ENCODE results near the gene ETDA. TPM values are rescaled to one million over a fixed set of nuclear protein-coding genes. Genes with fewer than 3 reads are reported as not detected.

Gene ETDA
- total and polyA plus RNA-seq, 2 experiments from 2014 or later, result not detected

DNA sequence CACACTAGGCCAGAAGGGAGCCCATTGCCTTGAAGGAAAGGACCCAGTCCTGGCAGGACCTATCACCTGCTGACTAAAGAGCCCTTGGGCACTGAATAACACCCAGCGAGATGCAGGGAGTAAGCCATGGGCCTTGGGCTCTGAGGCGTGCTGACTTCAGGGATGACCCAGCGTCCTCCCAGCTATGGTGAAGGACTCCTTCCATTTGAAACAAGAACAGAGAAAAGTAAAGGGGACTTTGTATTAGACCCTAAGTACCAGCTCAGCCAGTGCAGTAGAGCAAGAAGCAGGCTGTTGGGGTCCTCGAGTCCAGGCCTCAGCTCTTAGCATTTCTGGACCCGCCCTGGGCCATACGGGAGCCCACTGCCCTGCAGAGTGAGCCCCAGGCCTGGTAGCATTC is 5.1 kb downstream of the ETDA start:
- Histone ChIP-seq H2AFZ (no peak overlapping the region), H3K36me3 (ENCODE audit: insufficient read depth) (no peaks in the 10 kb centered on the region), H3K4me1 (ENCODE audit: insufficient read depth) (no peaks in the 10 kb centered on the region), H3K27ac (ENCODE audit: low read depth) (no peak overlapping the region), H3K79me2 (replicated peaks; ENCODE audit: insufficient read depth) (no peaks in the 10 kb centered on the region), H4K20me1 (replicated peaks; ENCODE audit: insufficient read depth) (no peaks in the 10 kb centered on the region), H3K4me3 (no peak overlapping the region), H3K27me3 (ENCODE audit: insufficient read depth) (no peaks in the 10 kb centered on the region), H3K9me2 (ENCODE audit: insufficient read depth) (no peaks in the 10 kb centered on the region), H3F3A (replicated peaks; ENCODE audit: low read depth) (no peaks in the 10 kb centered on the region), H3K4me2 (no peak overlapping the region)
- Mint-ChIP-seq H3K27me3 (ENCODE audit: insufficient read depth, low read depth, poor library complexity) (no peaks in the 10 kb centered on the region), H3K9me3 (no peaks in the 10 kb centered on the region; the same call in 2 of the 3 replicates), H3K36me3 (ENCODE audit: low read depth) (no peaks in the 10 kb centered on the region), H3K4me1 (no peaks in the 10 kb centered on the region), H3K4me3 (no peak overlapping the region), H3K27ac (no peak overlapping the region)
- DNase-seq (ENCODE audit: low spot score), result no peak
- no peak for ATAC-seq
- TF ChIP-seq EZH2 (IDR thresholded peaks at IDR 0.05; ENCODE audit: low read depth, unreplicated experiment), result no peak
- no peak for TF ChIP-seq POLR2AphosphoS5 (IDR thresholded peaks at IDR 0.05; ENCODE audit: low read depth)
- TF ChIP-seq, protein P1, sequence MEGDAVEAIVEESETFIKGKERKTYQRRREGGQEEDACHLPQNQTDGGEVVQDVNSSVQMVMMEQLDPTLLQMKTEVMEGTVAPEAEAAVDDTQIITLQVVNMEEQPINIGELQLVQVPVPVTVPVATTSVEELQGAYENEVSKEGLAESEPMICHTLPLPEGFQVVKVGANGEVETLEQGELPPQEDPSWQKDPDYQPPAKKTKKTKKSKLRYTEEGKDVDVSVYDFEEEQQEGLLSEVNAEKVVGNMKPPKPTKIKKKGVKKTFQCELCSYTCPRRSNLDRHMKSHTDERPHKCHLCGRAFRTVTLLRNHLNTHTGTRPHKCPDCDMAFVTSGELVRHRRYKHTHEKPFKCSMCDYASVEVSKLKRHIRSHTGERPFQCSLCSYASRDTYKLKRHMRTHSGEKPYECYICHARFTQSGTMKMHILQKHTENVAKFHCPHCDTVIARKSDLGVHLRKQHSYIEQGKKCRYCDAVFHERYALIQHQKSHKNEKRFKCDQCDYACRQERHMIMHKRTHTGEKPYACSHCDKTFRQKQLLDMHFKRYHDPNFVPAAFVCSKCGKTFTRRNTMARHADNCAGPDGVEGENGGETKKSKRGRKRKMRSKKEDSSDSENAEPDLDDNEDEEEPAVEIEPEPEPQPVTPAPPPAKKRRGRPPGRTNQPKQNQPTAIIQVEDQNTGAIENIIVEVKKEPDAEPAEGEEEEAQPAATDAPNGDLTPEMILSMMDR (conservative IDR thresholded peaks at IDR 0.05; ENCODE audit: low read depth in 2 of 2), result no peak
- TF ChIP-seq NANOG (IDR thresholded peaks at IDR 0.05; ENCODE audit: borderline replicate concordance), result no peak
- no peak for TF ChIP-seq CREB1 (CRISPR knock-in tag; IDR thresholded peaks at IDR 0.05; ENCODE audit: low read depth)
- no peak for TF ChIP-seq STAT1 (IDR thresholded peaks at IDR 0.05; ENCODE audit: unreplicated experiment)
- TF ChIP-seq, protein P2, sequence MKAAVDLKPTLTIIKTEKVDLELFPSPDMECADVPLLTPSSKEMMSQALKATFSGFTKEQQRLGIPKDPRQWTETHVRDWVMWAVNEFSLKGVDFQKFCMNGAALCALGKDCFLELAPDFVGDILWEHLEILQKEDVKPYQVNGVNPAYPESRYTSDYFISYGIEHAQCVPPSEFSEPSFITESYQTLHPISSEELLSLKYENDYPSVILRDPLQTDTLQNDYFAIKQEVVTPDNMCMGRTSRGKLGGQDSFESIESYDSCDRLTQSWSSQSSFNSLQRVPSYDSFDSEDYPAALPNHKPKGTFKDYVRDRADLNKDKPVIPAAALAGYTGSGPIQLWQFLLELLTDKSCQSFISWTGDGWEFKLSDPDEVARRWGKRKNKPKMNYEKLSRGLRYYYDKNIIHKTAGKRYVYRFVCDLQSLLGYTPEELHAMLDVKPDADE (IDR thresholded peaks at IDR 0.05), result no peak
- no peak for TF ChIP-seq ZNF331 (CRISPR knock-in tag; IDR thresholded peaks at IDR 0.05; ENCODE audit: low read depth)
- TF ChIP-seq, protein P3, sequence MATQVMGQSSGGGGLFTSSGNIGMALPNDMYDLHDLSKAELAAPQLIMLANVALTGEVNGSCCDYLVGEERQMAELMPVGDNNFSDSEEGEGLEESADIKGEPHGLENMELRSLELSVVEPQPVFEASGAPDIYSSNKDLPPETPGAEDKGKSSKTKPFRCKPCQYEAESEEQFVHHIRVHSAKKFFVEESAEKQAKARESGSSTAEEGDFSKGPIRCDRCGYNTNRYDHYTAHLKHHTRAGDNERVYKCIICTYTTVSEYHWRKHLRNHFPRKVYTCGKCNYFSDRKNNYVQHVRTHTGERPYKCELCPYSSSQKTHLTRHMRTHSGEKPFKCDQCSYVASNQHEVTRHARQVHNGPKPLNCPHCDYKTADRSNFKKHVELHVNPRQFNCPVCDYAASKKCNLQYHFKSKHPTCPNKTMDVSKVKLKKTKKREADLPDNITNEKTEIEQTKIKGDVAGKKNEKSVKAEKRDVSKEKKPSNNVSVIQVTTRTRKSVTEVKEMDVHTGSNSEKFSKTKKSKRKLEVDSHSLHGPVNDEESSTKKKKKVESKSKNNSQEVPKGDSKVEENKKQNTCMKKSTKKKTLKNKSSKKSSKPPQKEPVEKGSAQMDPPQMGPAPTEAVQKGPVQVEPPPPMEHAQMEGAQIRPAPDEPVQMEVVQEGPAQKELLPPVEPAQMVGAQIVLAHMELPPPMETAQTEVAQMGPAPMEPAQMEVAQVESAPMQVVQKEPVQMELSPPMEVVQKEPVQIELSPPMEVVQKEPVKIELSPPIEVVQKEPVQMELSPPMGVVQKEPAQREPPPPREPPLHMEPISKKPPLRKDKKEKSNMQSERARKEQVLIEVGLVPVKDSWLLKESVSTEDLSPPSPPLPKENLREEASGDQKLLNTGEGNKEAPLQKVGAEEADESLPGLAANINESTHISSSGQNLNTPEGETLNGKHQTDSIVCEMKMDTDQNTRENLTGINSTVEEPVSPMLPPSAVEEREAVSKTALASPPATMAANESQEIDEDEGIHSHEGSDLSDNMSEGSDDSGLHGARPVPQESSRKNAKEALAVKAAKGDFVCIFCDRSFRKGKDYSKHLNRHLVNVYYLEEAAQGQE (IDR thresholded peaks at IDR 0.05; ENCODE audit: unreplicated experiment), result no peak
- TF ChIP-seq, protein P4, sequence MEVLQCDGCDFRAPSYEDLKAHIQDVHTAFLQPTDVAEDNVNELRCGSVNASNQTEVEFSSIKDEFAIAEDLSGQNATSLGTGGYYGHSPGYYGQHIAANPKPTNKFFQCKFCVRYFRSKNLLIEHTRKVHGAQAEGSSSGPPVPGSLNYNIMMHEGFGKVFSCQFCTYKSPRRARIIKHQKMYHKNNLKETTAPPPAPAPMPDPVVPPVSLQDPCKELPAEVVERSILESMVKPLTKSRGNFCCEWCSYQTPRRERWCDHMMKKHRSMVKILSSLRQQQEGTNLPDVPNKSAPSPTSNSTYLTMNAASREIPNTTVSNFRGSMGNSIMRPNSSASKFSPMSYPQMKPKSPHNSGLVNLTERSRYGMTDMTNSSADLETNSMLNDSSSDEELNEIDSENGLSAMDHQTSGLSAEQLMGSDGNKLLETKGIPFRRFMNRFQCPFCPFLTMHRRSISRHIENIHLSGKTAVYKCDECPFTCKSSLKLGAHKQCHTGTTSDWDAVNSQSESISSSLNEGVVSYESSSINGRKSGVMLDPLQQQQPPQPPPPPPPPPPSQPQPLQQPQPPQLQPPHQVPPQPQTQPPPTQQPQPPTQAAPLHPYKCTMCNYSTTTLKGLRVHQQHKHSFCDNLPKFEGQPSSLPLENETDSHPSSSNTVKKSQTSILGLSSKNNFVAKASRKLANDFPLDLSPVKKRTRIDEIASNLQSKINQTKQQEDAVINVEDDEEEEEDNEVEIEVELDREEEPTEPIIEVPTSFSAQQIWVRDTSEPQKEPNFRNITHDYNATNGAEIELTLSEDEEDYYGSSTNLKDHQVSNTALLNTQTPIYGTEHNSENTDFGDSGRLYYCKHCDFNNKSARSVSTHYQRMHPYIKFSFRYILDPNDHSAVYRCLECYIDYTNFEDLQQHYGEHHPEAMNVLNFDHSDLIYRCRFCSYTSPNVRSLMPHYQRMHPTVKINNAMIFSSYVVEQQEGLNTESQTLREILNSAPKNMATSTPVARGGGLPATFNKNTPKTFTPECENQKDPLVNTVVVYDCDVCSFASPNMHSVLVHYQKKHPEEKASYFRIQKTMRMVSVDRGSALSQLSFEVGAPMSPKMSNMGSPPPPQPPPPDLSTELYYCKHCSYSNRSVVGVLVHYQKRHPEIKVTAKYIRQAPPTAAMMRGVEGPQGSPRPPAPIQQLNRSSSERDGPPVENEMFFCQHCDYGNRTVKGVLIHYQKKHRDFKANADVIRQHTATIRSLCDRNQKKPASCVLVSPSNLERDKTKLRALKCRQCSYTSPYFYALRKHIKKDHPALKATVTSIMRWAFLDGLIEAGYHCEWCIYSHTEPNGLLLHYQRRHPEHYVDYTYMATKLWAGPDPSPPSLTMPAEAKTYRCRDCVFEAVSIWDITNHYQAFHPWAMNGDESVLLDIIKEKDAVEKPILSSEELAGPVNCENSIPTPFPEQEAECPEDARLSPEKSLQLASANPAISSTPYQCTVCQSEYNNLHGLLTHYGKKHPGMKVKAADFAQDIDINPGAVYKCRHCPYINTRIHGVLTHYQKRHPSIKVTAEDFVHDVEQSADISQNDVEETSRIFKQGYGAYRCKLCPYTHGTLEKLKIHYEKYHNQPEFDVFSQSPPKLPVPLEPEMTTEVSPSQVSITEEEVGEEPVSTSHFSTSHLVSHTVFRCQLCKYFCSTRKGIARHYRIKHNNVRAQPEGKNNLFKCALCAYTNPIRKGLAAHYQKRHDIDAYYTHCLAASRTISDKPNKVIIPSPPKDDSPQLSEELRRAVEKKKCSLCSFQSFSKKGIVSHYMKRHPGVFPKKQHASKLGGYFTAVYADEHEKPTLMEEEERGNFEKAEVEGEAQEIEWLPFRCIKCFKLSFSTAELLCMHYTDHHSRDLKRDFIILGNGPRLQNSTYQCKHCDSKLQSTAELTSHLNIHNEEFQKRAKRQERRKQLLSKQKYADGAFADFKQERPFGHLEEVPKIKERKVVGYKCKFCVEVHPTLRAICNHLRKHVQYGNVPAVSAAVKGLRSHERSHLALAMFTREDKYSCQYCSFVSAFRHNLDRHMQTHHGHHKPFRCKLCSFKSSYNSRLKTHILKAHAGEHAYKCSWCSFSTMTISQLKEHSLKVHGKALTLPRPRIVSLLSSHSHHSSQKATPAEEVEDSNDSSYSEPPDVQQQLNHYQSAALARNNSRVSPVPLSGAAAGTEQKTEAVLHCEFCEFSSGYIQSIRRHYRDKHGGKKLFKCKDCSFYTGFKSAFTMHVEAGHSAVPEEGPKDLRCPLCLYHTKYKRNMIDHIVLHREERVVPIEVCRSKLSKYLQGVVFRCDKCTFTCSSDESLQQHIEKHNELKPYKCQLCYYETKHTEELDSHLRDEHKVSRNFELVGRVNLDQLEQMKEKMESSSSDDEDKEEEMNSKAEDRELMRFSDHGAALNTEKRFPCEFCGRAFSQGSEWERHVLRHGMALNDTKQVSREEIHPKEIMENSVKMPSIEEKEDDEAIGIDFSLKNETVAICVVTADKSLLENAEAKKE (CRISPR knock-in tag; IDR thresholded peaks at IDR 0.05), result no peak
- TF ChIP-seq JUNB (IDR thresholded peaks at IDR 0.05; ENCODE audit: unreplicated experiment), result no peak
- TF ChIP-seq ZNF114 (CRISPR knock-in tag; IDR thresholded peaks at IDR 0.05), result no peak
- TF ChIP-seq EZH2phosphoT487 (IDR thresholded peaks at IDR 0.05; ENCODE audit: unreplicated experiment), result no peak

Measured in GM23338 (cell line).